H9 (cell line): ENCODE measurements around the gene DOCK1. TPM values are rescaled to one million over a fixed set of nuclear protein-coding genes. Genes with fewer than 3 reads are reported as not detected.

Experiments
- DNase-seq: peaks from one replicate; pipeline ENCODE4 v3.0.0-alpha.2; 2017
- H2AFZ ChIP-seq: one replicate; pipeline ENCODE4 v1.6.1; 2013; ENCODE audit warnings: mild to moderate bottlenecking, low read length, control low read depth, moderate library complexity
- H2AK5ac ChIP-seq: 2 replicates; pipeline ENCODE4 v1.6.1; 2013; ENCODE audit warnings: low read length, control low read depth, mixed read lengths; ENCODE audit not compliant: insufficient read length
- H2BK120ac ChIP-seq: one replicate; pipeline ENCODE4 v1.6.1; 2013; ENCODE audit warnings: low read depth, mild to moderate bottlenecking, low read length, control low read depth, inconsistent platforms; ENCODE audit not compliant: poor library complexity, severe bottlenecking
- H2BK12ac ChIP-seq: 2 replicates; pipeline ENCODE4 v1.6.1; 2013; ENCODE audit warnings: low read length, control low read depth, mixed read lengths, low read depth; ENCODE audit not compliant: insufficient read length
- H2BK15ac ChIP-seq: 2 replicates; pipeline ENCODE4 v1.6.1; 2013; ENCODE audit warnings: low read depth, low read length, control low read depth
- H2BK20ac ChIP-seq: one replicate; pipeline ENCODE4 v1.6.1; 2013; ENCODE audit warnings: low read depth, mild to moderate bottlenecking, low read length, control low read depth, inconsistent platforms; ENCODE audit not compliant: poor library complexity, severe bottlenecking
- H2BK5ac ChIP-seq: 2 replicates; pipeline ENCODE4 v1.6.1; 2013; ENCODE audit warnings: low read length, control low read depth, mixed read lengths; ENCODE audit not compliant: insufficient read length
- H3K14ac ChIP-seq: 2 replicates; pipeline ENCODE4 v1.6.1; 2013; ENCODE audit warnings: low read length, control low read depth; ENCODE audit not compliant: insufficient read depth
- H3K18ac ChIP-seq: 2 replicates; pipeline ENCODE4 v1.6.1; 2013; ENCODE audit warnings: low read depth, mild to moderate bottlenecking, mixed read lengths, low read length, control low read depth; ENCODE audit not compliant: insufficient read length
- H3K23ac ChIP-seq: 2 replicates; pipeline ENCODE4 v1.6.1; 2013; ENCODE audit warnings: low read length, control low read depth, mixed read lengths, low read depth; ENCODE audit not compliant: insufficient read length
- H3K23me2 ChIP-seq: 2 replicates; pipeline ENCODE4 v1.6.1; 2013; ENCODE audit warnings: low read depth, mild to moderate bottlenecking, mixed read lengths, low read length, control low read depth; ENCODE audit not compliant: insufficient read length, poor library complexity, severe bottlenecking
- H3K27ac ChIP-seq: 2 replicates; pipeline ENCODE4 v1.5.1; 2013; ENCODE audit warnings: low read length, control low read depth, mixed read lengths, low read depth; ENCODE audit not compliant: insufficient read length
- H3K27me3 ChIP-seq: 2 replicates; pipeline ENCODE4 v1.6.1; 2013; ENCODE audit warnings: low read length, control low read depth, inconsistent platforms; ENCODE audit not compliant: insufficient read depth
- H3K4ac ChIP-seq: 2 replicates; pipeline ENCODE4 v1.6.1; 2013; ENCODE audit warnings: low read depth, mild to moderate bottlenecking, control low read depth, inconsistent platforms, low read length, moderate library complexity
- H3K4me1 ChIP-seq: 2 replicates; pipeline ENCODE4 v1.6.1; 2013; ENCODE audit warnings: low read length, control low read depth, inconsistent platforms; ENCODE audit not compliant: insufficient read depth
- H3K4me2 ChIP-seq: 2 replicates; pipeline ENCODE4 v1.6.1; 2013; ENCODE audit warnings: low read length, control low read depth, mixed read lengths; ENCODE audit not compliant: insufficient read length, insufficient read depth
- H3K56ac ChIP-seq: 2 replicates; pipeline ENCODE4 v1.6.1; 2013; ENCODE audit warnings: low read depth, mild to moderate bottlenecking, mixed read lengths, low read length, control low read depth; ENCODE audit not compliant: insufficient read length
- H3K79me1 ChIP-seq: 2 replicates; pipeline ENCODE4 v1.6.1; 2013; ENCODE audit warnings: low read depth, mild to moderate bottlenecking, moderate library complexity, low read length, control low read depth, inconsistent platforms; ENCODE audit not compliant: insufficient read depth, poor library complexity, severe bottlenecking
- H3K79me2 ChIP-seq: 2 replicates; pipeline ENCODE4 v1.6.1; 2013; ENCODE audit warnings: low read length, control low read depth, inconsistent platforms; ENCODE audit not compliant: insufficient read depth
- H3K9ac ChIP-seq: 2 replicates; pipeline ENCODE4 v1.6.1; 2013; ENCODE audit warnings: low read length, control low read depth, mixed read lengths; ENCODE audit not compliant: insufficient read length; ENCODE audit errors: extremely low read depth
- H3K9me3 ChIP-seq: one replicate; pipeline ENCODE4 v1.6.1; 2013; ENCODE audit warnings: low read depth, low read length, inconsistent platforms; ENCODE audit not compliant: control insufficient read depth
- H3T11ph ChIP-seq: one replicate; pipeline ENCODE4 v1.6.1; 2013; ENCODE audit warnings: mild to moderate bottlenecking, low read length, control low read depth, inconsistent platforms
- H4K20me1 ChIP-seq: one replicate; pipeline ENCODE4 v1.6.1; 2013; ENCODE audit not compliant: control insufficient read depth, insufficient read length, insufficient read depth
- H4K5ac ChIP-seq: 2 replicates; pipeline ENCODE4 v1.6.1; 2013; ENCODE audit warnings: low read depth, mild to moderate bottlenecking, mixed read lengths, low read length, control low read depth; ENCODE audit not compliant: insufficient read length
- H4K8ac ChIP-seq: replicated peaks from 2 replicates; pipeline ENCODE4 v1.6.1; 2013; ENCODE audit warnings: low read length, control low read depth, mixed read lengths, low read depth; ENCODE audit not compliant: insufficient read length
- H4K91ac ChIP-seq: 2 replicates; pipeline ENCODE4 v1.6.1; 2013; ENCODE audit warnings: low read depth, mild to moderate bottlenecking, moderate library complexity, mixed read lengths, low read length, control low read depth; ENCODE audit not compliant: insufficient read length
- H3K27ac Mint-ChIP-seq, 3 experiments: 2 replicates in 2 of 3; 3 replicates in 1 of 3; pipeline ENCODE4 v1.8.0; 2020 to 2021; ENCODE audit warnings: mixed read lengths in 3 of 3, mild to moderate bottlenecking in 1 of 3, moderate library complexity in 1 of 3
- H3K27me3 Mint-ChIP-seq: 2 replicates; pipeline ENCODE4 v1.8.0; 2021; ENCODE audit warnings: low read depth, mild to moderate bottlenecking, moderate library complexity, mixed read lengths
- H3K36me3 Mint-ChIP-seq, 3 experiments: 2 replicates in 2 of 3; 3 replicates in 1 of 3; pipeline ENCODE4 v1.8.0; 2020 to 2021; ENCODE audit warnings: low read depth in 3 of 3, mixed read lengths in 3 of 3; ENCODE audit not compliant: insufficient read depth in 1 of 3
- H3K4me1 Mint-ChIP-seq, 2 experiments: 2 replicates each; pipeline ENCODE4 v1.8.0; 2020; ENCODE audit warnings: mixed read lengths in 2 of 2
- H3K4me3 Mint-ChIP-seq, 2 experiments: 2 replicates in 1 of 2; 3 replicates in 1 of 2; pipeline ENCODE4 v1.8.0; 2020 to 2021; ENCODE audit warnings: mild to moderate bottlenecking in 2 of 2, mixed read lengths in 2 of 2, moderate library complexity in 1 of 2
- H3K9me3 Mint-ChIP-seq, 2 experiments: 2 replicates in 1 of 2; 3 replicates in 1 of 2; pipeline ENCODE4 v1.8.0; 2020; ENCODE audit warnings: mild to moderate bottlenecking in 2 of 2, mixed read lengths in 2 of 2, moderate library complexity in 1 of 2
- WGBS: extraction: QIAGEN DNeasy Blood & Tissue Kit; methylation state at CpG from one replicate; pipeline ENCODE4 v1.1.7; 2013; ENCODE audit warnings: missing lambda C conversion rate, low lambda C conversion rate, mixed read lengths; ENCODE audit not compliant: insufficient read length; ENCODE audit errors: extremely low coverage; 5-methylcytosine and 5-hydroxymethylcytosine counted together
- total RNA-seq: library from RNA; stranded (reverse); gene quantifications from 2 replicates; pipeline ENCODE4 v1.2.1, GENCODE V29; 2021
- TF ChIP-seq, protein P1 (sequence below): fragments of 200-600 bp; sonication (generic); conservative IDR thresholded peaks from 3 replicates; pipeline ENCODE4 v1.8.0; 2021; ENCODE audit warnings: antibody characterized with exemption, mild to moderate bottlenecking

The DOCK1 gene
- total RNA-seq, 1 experiment from 2014 or later: 57.0 TPM

- no peak overlapping the region for H4K91ac ChIP-seq
- TF ChIP-seq, protein P1, sequence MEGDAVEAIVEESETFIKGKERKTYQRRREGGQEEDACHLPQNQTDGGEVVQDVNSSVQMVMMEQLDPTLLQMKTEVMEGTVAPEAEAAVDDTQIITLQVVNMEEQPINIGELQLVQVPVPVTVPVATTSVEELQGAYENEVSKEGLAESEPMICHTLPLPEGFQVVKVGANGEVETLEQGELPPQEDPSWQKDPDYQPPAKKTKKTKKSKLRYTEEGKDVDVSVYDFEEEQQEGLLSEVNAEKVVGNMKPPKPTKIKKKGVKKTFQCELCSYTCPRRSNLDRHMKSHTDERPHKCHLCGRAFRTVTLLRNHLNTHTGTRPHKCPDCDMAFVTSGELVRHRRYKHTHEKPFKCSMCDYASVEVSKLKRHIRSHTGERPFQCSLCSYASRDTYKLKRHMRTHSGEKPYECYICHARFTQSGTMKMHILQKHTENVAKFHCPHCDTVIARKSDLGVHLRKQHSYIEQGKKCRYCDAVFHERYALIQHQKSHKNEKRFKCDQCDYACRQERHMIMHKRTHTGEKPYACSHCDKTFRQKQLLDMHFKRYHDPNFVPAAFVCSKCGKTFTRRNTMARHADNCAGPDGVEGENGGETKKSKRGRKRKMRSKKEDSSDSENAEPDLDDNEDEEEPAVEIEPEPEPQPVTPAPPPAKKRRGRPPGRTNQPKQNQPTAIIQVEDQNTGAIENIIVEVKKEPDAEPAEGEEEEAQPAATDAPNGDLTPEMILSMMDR: no peak
- H3K18ac ChIP-seq: no peak overlapping the region
- no peaks in the 10 kb centered on the region for H3K4me1 ChIP-seq
- H3K56ac ChIP-seq: no peak overlapping the region
- Mint-ChIP-seq H3K36me3 (peaks cover 32 to 52% (median 39%) of the 10 kb centered on the region in 3 experiments), H3K4me1 (peaks cover 6 to 8% of the 10 kb centered on the region in 2 experiments; a peak in 3 of 4 replicates), H3K27me3 (no peaks in the 10 kb centered on the region), H3K9me3 (peaks cover 11 to 19% of the 10 kb centered on the region in 2 experiments; a peak in 4 of 5 replicates), H3K27ac (no peak overlapping the region), H3K4me3 (no peak overlapping the region)
- no peak overlapping the region for H4K8ac ChIP-seq
- no peaks in the 10 kb centered on the region for H3K79me2 ChIP-seq
- no peak overlapping the region for H2BK5ac ChIP-seq
- H3K4me2 ChIP-seq: no peak overlapping the region
- no peak overlapping the region for H2AFZ ChIP-seq
- no peak overlapping the region for H2BK12ac ChIP-seq
- no peaks in the 10 kb centered on the region for H4K20me1 ChIP-seq
- no peaks in the 10 kb centered on the region for H3K23me2 ChIP-seq
- H3K27ac ChIP-seq: no peak overlapping the region
- no peak overlapping the region for H2BK20ac ChIP-seq
- H3K9ac ChIP-seq: no peak overlapping the region
- H3K14ac ChIP-seq: no peak overlapping the region
- no CpG with 5 or more reads among the region's 6 CpGs for WGBS
- no peak overlapping the region for H2AK5ac ChIP-seq
- H3K27me3 ChIP-seq: no peaks in the 10 kb centered on the region
- H4K5ac ChIP-seq: no peak overlapping the region
- H3K4ac ChIP-seq: no peak overlapping the region
- no peak for DNase-seq
- no peak overlapping the region for H2BK15ac ChIP-seq
- H2BK120ac ChIP-seq: no peak overlapping the region
- no peak overlapping the region for H3K23ac ChIP-seq
- no peaks in the 10 kb centered on the region for H3K79me1 ChIP-seq
- H3K9me3 ChIP-seq: no peaks in the 10 kb centered on the region
- no peak overlapping the region for H3T11ph ChIP-seq
Measured at GRCh38 chr10:127427926-127428325, 522.7 kb downstream of the DOCK1 start.
